Ovary (tissue), 9 donors: Measurements from ENCODE around the gene CHN1. TPM values are rescaled to one million over a fixed set of nuclear protein-coding genes. Genes with fewer than 3 reads are reported as not detected.
A peak's percentile ranks its signal among the peaks of the same experiment; 100 is the strongest.

Experiments used
- DNase-seq, 5 donors: peaks; one replicate each; pipeline ENCODE4 v3.0.0-alpha.2; 2019 to 2020
- H3K27ac ChIP-seq, 2 donors: fragments of 200-600 bp; one replicate each; pipeline versions ENCODE4 v1.5.1 to v1.8.0; 2019 to 2022
- H3K27me3 ChIP-seq: fragments of 200-600 bp; one replicate; pipeline ENCODE4 v1.8.0; 2022
- H3K36me3 ChIP-seq: fragments of 200-600 bp; sonication (generic); one replicate; pipeline ENCODE4 v1.5.1; 2019
- H3K4me1 ChIP-seq: one replicate; pipeline ENCODE4 v1.8.1; 2013; ENCODE audit warnings: mild to moderate bottlenecking, moderate library complexity; ENCODE audit not compliant: insufficient read depth
- H3K4me3 ChIP-seq: fragments of 200-600 bp; sonication (generic); one replicate; pipeline ENCODE4 v1.5.1; 2017
- H3K9me3 ChIP-seq, 2 donors: fragments of 200-600 bp in 1 of 2; sonication (generic) in 1 of 2; one replicate each; pipeline versions ENCODE4 v1.5.1 to v1.8.1; 2013 to 2019; ENCODE audit warnings: mild to moderate bottlenecking in 1 of 2, moderate library complexity in 1 of 2
- EP300 ChIP-seq: sonication (generic); formaldehyde crosslinking; IDR thresholded peaks from one replicate; pipeline ENCODE4 v1.6.1; 2017; ENCODE audit warnings: antibody characterized with exemption
- POLR2A ChIP-seq: fragments of 450-650 bp; IDR thresholded peaks from one replicate; pipeline ENCODE4 v1.6.1; 2017; ENCODE audit warnings: antibody characterized with exemption, mild to moderate bottlenecking, moderate library complexity
- WGBS, 3 donors: extraction: QIAGEN DNeasy Blood & Tissue Kit in 1 of 3; methylation state at CpG; one replicate each; pipeline versions ENCODE4 v1.1.5 to v1.1.7; 2013 to 2017; 5-methylcytosine and 5-hydroxymethylcytosine counted together
- intact Hi-C, 4 donors: fragments of 100-400 bp; cut with DNase I; formaldehyde crosslinking; loops; one replicate each; pipeline versions ENCODE4 v1.11.0 to v1.15.1; 2022 to 2023
- polyA plus RNA-seq, 2 donors: library from polyadenylated mRNA; stranded (reverse); fragments of 200-250 nt in 1 of 2; fragments of 350-450 nt in 1 of 2; fragmentation: Illumina TruSeq in 1 of 2; extraction: RNeasy Lipid Tissue Mini Kit (QIAGEN cat#74804) in 1 of 2; gene quantifications; one replicate each; pipeline ENCODE4 v1.2.3, GENCODE V29; 2013 to 2014
- total RNA-seq, 7 donors: library from RNA; depleted of rRNA in 2 of 7; stranded (reverse); fragments of >200 nt in 2 of 7; fragmentation: NEBNext Ultra II Directional in 3 of 7; extraction: Animal tissue kit (Norgen Biotek cat#: 25700) in 3 of 7; gene quantifications; one replicate each; pipeline versions ENCODE4 v1.1.0 to v1.2.4, GENCODE V29; 2016 to 2023
- TF ChIP-seq, protein P1 (sequence below), 3 donors: fragments of 450-650 bp in 2 of 3; fragments of 200-600 bp in 1 of 3; IDR thresholded peaks; one replicate each; pipeline versions ENCODE4 v1.5.1 to v1.8.0; 2016 to 2022; ENCODE audit warnings: antibody characterized with exemption in 3 of 3, mild to moderate bottlenecking in 1 of 3
- donor health status: DM: no; HTN: no; CAD: no; lungs with moderate emphysema.
- donor health status: DM: no; HTN: no; CAD: no.
- donor health status: Bipolar disorder and iron deficiency.
- donor health status: DM: yes; HTN: yes; CAD: no.
- donor health status: DM: no; HTN: no; CAD: no.
- donor health status: DM: yes; HTN: yes; CAD: no.

The CHN1 gene
- total and polyA plus RNA-seq, 9 donors = 6.5 to 18.0 (median 9.4) TPM

DNA sequence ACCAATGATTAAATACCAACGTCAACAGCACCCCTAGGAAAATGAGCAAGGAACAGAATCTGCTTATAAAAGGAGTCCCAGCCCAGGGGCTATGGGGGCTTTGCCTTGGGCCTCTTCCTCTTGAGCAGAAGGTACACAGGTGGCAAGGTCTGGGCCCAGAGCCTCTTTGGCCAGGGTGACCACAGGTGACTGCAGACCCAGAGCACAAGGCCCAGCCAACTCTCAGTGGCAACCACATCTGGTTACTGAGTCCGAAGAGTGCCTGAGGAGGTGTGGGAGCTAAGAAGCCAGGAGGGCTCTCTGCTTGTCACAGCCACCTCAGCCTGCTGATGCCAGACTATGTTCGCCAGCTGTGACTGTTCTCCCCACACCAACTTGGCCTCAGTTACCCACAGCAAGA, 34.3 kb upstream of the CHN1 start:
- DNase-seq = no peak
- Histone ChIP-seq H3K4me1 (no peaks in the 10 kb centered on the region), H3K4me3 (no peak overlapping the region), H3K9me3 (no peaks in the 10 kb centered on the region), H3K27me3 (no peaks in the 10 kb centered on the region), H3K27ac (no peak overlapping the region), H3K36me3 (no peaks in the 10 kb centered on the region)
- WGBS, 3 donors = 88 to 98% (median 95%) methylated on average over 3 of the region's 3 CpGs
- intact Hi-C loops = no loop called here
- TF ChIP-seq POLR2A = no peak
- TF ChIP-seq, protein P1, sequence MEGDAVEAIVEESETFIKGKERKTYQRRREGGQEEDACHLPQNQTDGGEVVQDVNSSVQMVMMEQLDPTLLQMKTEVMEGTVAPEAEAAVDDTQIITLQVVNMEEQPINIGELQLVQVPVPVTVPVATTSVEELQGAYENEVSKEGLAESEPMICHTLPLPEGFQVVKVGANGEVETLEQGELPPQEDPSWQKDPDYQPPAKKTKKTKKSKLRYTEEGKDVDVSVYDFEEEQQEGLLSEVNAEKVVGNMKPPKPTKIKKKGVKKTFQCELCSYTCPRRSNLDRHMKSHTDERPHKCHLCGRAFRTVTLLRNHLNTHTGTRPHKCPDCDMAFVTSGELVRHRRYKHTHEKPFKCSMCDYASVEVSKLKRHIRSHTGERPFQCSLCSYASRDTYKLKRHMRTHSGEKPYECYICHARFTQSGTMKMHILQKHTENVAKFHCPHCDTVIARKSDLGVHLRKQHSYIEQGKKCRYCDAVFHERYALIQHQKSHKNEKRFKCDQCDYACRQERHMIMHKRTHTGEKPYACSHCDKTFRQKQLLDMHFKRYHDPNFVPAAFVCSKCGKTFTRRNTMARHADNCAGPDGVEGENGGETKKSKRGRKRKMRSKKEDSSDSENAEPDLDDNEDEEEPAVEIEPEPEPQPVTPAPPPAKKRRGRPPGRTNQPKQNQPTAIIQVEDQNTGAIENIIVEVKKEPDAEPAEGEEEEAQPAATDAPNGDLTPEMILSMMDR (IDR thresholded peaks at IDR 0.05) = no peak
- no peak for TF ChIP-seq EP300

GRCh38 chr2:175039031-175039430, 33.9 kb upstream of the CHN1 start:
- no peak overlapping the region for H3K27ac ChIP-seq

DNA sequence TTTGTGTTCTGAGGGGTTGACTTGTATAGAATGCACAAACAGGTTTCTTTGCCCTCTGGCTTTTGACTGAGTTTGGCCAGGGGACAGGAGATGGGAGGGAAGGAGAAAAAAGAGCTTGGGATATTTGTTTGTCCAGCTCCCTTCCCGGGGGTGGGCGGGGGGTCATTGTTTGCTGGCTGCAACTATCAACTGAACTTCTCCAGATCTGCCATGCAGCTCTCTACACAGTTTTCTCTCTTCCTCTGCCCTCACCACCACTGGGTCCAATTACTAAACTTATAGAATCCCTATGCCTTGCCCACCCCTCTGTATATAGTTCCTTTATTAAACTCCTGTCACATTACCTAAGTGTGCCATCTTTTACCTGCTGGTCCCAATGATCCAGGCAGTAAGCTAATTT, 32.8 kb upstream of the CHN1 start:
- WGBS, 3 donors = 64 to 74% (median 73%) methylated on average over 2 of the region's 2 CpGs
- intact Hi-C loops = no loop called here
- Histone ChIP-seq H3K36me3 (no peaks in the 10 kb centered on the region), H3K27me3 (no peaks in the 10 kb centered on the region), H3K4me1 (no peaks in the 10 kb centered on the region), H3K4me3 (no peak overlapping the region), H3K27ac (no peak overlapping the region), H3K9me3 (no peaks in the 10 kb centered on the region)
- no peak for TF ChIP-seq EP300
- no peak for TF ChIP-seq POLR2A
- TF ChIP-seq, protein P1 (IDR thresholded peaks at IDR 0.05) = no peak
- no peak for DNase-seq

More at GRCh38 chr2:175039031-175039430, 33.9 kb upstream of the CHN1 start:
- Histone ChIP-seq H3K36me3 (no peaks in the 10 kb centered on the region), H3K4me3 (no peak overlapping the region), H3K9me3 (no peaks in the 10 kb centered on the region), H3K27me3 (no peaks in the 10 kb centered on the region), H3K4me1 (no peaks in the 10 kb centered on the region)
- 76 to 82% (median 81%) methylated on average over 5 of the region's 5 CpGs for WGBS, 3 donors
- TF ChIP-seq EP300 = no peak
- TF ChIP-seq, protein P1 (IDR thresholded peaks at IDR 0.05) = no peak
- no peak for TF ChIP-seq POLR2A
- DNase-seq = no peak
- intact Hi-C loops = no loop called here

DNA sequence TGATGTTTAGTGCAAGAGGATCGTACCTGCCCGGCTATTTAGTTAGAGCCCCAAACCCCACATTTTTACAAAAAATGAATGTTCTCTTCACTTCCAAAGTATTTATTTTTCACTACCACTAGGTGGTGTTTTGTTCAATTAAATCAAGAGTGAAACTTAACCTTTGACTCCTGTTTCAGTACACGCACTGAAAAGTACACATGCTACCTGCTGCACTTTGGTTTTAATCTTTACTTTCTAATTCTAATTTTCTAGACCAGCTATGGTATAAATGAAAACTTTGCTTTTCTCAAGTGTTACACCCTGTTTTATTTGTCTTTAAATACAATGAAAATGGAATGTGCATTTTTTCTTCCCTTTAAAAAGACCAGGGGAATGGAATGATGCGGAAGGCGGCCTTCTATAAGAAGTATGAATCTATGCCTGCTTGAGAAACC, 31.4 kb upstream of the CHN1 start:
- Histone ChIP-seq H3K36me3 (no peaks in the 10 kb centered on the region), H3K4me1 (no peaks in the 10 kb centered on the region), H3K9me3 (no peaks in the 10 kb centered on the region), H3K27ac (no peak overlapping the region), H3K4me3 (no peak overlapping the region), H3K27me3 (no peaks in the 10 kb centered on the region)
- TF ChIP-seq POLR2A (no peak), EP300 (no peak)
- TF ChIP-seq, protein P1 (IDR thresholded peaks at IDR 0.05) = peak in 1 of 3 donors; percentile 33
- intact Hi-C loops = no loop called here
- 53 to 61% (median 60%) methylated on average over 5 of the region's 5 CpGs for WGBS, 3 donors
- no peak for DNase-seq
